ENCODE results near the gene INPP5D. TPM values are rescaled to one million over a fixed set of nuclear protein-coding genes. Genes with fewer than 3 reads are reported as not detected.

The INPP5D gene
- polyA plus RNA-seq, 3 donors, result 30.6 to 90.2 (median 54.8) TPM

DNA sequence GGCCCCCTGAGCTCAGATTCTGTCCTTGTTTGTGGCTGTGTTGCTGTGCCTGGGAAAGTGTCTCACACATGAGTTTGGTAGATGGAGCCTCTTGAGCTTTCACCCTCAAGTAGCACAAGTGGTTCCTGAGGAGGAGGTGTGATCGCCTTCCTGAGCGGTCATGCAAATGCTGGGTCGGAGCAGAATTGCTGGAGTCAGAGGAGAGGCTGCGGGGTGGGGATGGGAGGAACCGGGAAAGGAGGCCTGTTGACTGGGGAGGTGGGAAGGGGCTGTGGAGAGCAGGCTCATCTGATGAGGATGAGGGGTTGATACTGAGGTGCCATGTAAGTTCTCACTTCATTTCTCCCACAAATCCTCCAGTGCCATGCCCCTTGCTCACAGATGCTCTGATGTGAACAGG lies 142.9 kb downstream of the INPP5D start:
- Mint-ChIP-seq H3K4me1 (peaks cover 40% of the 10 kb centered on the region), H3K36me3 (peaks cover 64 to 94% of the 10 kb centered on the region in 2 donors), H3K27ac (peak overlapping the region; percentile 84 to 95 (median 91)), H3K27me3 (ENCODE audit: low read depth in 3 of 3) (peaks cover 0 to 2% (median 1%) of the 10 kb centered on the region in 3 donors), H3K4me3 (peak overlapping the region in 1 of 2 donors; percentile 75), H3K9me3 (peaks cover 0 to 6% (median 0%) of the 10 kb centered on the region in 7 donors)
- no peak for DNase-seq
- no peaks in the 10 kb centered on the region for H3K9me3 ChIP-seq (replicated peaks in 1 of 2; ENCODE audit: control insufficient read depth in 1 of 2, insufficient read depth in 1 of 2, low read length in 2 of 2)
- intact Hi-C loops (cut with micrococcal nuclease), result no loop called here
- no peak overlapping the region for H2AFZ ChIP-seq (ENCODE audit: insufficient read depth, low read depth, low read length, poor library complexity, severe bottlenecking)
- H3K27ac ChIP-seq (ENCODE audit: low read depth in 1 of 2, low read length in 2 of 2), result peak overlapping the region; percentile 69 to 82
- H3K27me3 ChIP-seq (ENCODE audit: control insufficient read depth in 2 of 2, insufficient read depth in 2 of 2, low read length in 2 of 2), result no peaks in the 10 kb centered on the region
- peak overlapping the region; percentile 5 for H3K9ac ChIP-seq (ENCODE audit: insufficient read depth, low read length, poor library complexity, severe bottlenecking)
- H3K4me1 ChIP-seq (ENCODE audit: control insufficient read depth in 1 of 2, insufficient read depth in 2 of 2, low read length in 2 of 2), result peaks cover 32 to 40% of the 10 kb centered on the region in 2 donors
- H3K4me2 ChIP-seq (replicated peaks; ENCODE audit: extremely low read depth, low read length, poor library complexity, severe bottlenecking), result peak overlapping the region; percentile 30
- TF ChIP-seq, protein P1, sequence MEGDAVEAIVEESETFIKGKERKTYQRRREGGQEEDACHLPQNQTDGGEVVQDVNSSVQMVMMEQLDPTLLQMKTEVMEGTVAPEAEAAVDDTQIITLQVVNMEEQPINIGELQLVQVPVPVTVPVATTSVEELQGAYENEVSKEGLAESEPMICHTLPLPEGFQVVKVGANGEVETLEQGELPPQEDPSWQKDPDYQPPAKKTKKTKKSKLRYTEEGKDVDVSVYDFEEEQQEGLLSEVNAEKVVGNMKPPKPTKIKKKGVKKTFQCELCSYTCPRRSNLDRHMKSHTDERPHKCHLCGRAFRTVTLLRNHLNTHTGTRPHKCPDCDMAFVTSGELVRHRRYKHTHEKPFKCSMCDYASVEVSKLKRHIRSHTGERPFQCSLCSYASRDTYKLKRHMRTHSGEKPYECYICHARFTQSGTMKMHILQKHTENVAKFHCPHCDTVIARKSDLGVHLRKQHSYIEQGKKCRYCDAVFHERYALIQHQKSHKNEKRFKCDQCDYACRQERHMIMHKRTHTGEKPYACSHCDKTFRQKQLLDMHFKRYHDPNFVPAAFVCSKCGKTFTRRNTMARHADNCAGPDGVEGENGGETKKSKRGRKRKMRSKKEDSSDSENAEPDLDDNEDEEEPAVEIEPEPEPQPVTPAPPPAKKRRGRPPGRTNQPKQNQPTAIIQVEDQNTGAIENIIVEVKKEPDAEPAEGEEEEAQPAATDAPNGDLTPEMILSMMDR (IDR thresholded peaks at IDR 0.05), result no peak
- H3K4me3 ChIP-seq (replicated peaks in 1 of 3; ENCODE audit: low read depth in 2 of 3, low read length in 3 of 3), result peak overlapping the region in 1 of 3 experiments; percentile 1
- peaks cover 56% of the 10 kb centered on the region for H4K20me1 ChIP-seq (ENCODE audit: insufficient read depth, low read length)
- peaks cover 71 to 88% of the 10 kb centered on the region in 2 donors for H3K36me3 ChIP-seq (replicated peaks in 1 of 2; ENCODE audit: control insufficient read depth in 1 of 2, insufficient read depth in 2 of 2, low read length in 2 of 2)
- WGBS (ENCODE audit: insufficient coverage), result no CpG with 5 or more reads among the region's 5 CpGs
- H3K79me2 ChIP-seq (ENCODE audit: insufficient read depth, low read length), result no peaks in the 10 kb centered on the region

DNA sequence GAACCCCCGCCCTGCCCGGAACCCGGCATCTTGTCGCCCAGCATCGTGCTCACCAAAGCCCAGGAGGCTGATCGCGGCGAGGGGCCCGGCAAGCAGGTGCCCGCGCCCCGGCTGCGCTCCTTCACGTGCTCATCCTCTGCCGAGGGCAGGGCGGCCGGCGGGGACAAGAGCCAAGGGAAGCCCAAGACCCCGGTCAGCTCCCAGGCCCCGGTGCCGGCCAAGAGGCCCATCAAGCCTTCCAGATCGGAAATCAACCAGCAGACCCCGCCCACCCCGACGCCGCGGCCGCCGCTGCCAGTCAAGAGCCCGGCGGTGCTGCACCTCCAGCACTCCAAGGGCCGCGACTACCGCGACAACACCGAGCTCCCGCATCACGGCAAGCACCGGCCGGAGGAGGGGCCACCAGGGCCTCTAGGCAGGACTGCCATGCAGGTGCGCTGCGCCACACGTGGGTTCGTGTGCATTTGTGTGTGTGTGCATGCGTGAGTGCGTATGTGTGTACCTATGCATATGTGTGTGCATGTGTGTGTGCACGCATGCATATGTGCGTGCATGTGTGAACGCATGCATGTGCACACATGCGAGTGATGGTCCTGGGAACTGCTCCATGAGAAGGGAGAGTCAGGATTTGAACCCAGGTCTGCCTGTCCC lies 144.3 kb downstream of the INPP5D start:
- TF ChIP-seq, protein P1 (IDR thresholded peaks at IDR 0.05), result no peak
- peaks cover 0 to 4% (median 1%) of the 10 kb centered on the region in 3 donors for H3K27me3 Mint-ChIP-seq (ENCODE audit: low read depth in 3 of 3)
- H3K4me3 Mint-ChIP-seq, result no peak overlapping the region
- no peak for DNase-seq
- peaks cover 64 to 94% of the 10 kb centered on the region in 2 donors for H3K36me3 Mint-ChIP-seq
- WGBS (ENCODE audit: insufficient coverage), result 95% methylated on average over 47 of the region's 50 CpGs
- Histone ChIP-seq H3K4me2 (replicated peaks; ENCODE audit: extremely low read depth, low read length, poor library complexity, severe bottlenecking) (no peak overlapping the region), H3K36me3 (replicated peaks in 1 of 2; ENCODE audit: control insufficient read depth in 1 of 2, insufficient read depth in 2 of 2, low read length in 2 of 2) (peaks cover 77 to 92% of the 10 kb centered on the region in 2 donors), H2AFZ (ENCODE audit: insufficient read depth, low read depth, low read length, poor library complexity, severe bottlenecking) (no peak overlapping the region), H3K79me2 (ENCODE audit: insufficient read depth, low read length) (no peaks in the 10 kb centered on the region), H3K4me1 (ENCODE audit: control insufficient read depth in 1 of 2, insufficient read depth in 2 of 2, low read length in 2 of 2) (peaks cover 32 to 40% of the 10 kb centered on the region in 2 donors), H3K27ac (ENCODE audit: low read depth in 1 of 2, low read length in 2 of 2) (no peak overlapping the region), H4K20me1 (ENCODE audit: insufficient read depth, low read length) (peaks cover 65% of the 10 kb centered on the region), H3K9ac (ENCODE audit: insufficient read depth, low read length, poor library complexity, severe bottlenecking) (no peak overlapping the region), H3K4me3 (replicated peaks in 1 of 3; ENCODE audit: low read depth in 2 of 3, low read length in 3 of 3) (no peak overlapping the region), H3K27me3 (ENCODE audit: control insufficient read depth in 2 of 2, insufficient read depth in 2 of 2, low read length in 2 of 2) (no peaks in the 10 kb centered on the region), H3K9me3 (replicated peaks in 1 of 2; ENCODE audit: control insufficient read depth in 1 of 2, insufficient read depth in 1 of 2, low read length in 2 of 2) (no peaks in the 10 kb centered on the region)
- H3K4me1 Mint-ChIP-seq, result peaks cover 40% of the 10 kb centered on the region
- H3K27ac Mint-ChIP-seq, result peak overlapping the region in 3 of 7 donors; percentile 15 to 84 (median 66)
- H3K9me3 Mint-ChIP-seq, result peaks cover 0 to 6% (median 0%) of the 10 kb centered on the region in 7 donors
- intact Hi-C loops (cut with micrococcal nuclease), result no loop called here

Data from CD14-positive monocyte (primary cell).